GM12875 (cell line): ENCODE results near the gene KRT71.
A peak's percentile ranks its signal among the peaks of the same experiment; 100 is the strongest.

Source experiments
- H3K4me3 ChIP-seq: one replicate; pipeline ENCODE4 v1.5.1; 2011; ENCODE audit warnings: low read depth, low read length, control low read depth
- TF ChIP-seq, protein P1 (sequence below): IDR thresholded peaks from 2 replicates; pipeline ENCODE4 v1.5.1; 2011; ENCODE audit warnings: low read depth, mild to moderate bottlenecking, control low read depth, inconsistent platforms, low read length, moderate library complexity, borderline replicate concordance; ENCODE audit not compliant: insufficient read depth

The KRT71 gene

DNA sequence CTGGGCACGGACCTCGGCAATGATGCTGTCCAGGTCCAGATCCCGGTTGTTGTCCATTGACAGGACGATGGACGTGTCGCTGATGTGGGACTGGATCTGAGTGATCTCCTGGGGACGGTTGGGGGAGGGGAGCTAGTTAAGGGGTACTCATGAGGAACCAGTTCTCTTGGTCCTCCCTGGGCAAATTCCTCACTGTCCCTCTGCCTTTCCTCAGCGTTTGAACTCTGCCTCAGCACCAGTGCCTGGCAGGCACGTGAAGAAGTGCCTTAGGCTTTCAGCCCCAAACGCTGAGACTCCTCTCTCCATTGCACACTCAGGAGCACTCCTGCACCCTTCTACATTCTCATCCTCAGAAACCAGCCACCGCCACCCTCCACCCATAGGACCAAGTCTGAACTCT is 38.6 kb upstream of the KRT71 start:
- TF ChIP-seq, protein P1, sequence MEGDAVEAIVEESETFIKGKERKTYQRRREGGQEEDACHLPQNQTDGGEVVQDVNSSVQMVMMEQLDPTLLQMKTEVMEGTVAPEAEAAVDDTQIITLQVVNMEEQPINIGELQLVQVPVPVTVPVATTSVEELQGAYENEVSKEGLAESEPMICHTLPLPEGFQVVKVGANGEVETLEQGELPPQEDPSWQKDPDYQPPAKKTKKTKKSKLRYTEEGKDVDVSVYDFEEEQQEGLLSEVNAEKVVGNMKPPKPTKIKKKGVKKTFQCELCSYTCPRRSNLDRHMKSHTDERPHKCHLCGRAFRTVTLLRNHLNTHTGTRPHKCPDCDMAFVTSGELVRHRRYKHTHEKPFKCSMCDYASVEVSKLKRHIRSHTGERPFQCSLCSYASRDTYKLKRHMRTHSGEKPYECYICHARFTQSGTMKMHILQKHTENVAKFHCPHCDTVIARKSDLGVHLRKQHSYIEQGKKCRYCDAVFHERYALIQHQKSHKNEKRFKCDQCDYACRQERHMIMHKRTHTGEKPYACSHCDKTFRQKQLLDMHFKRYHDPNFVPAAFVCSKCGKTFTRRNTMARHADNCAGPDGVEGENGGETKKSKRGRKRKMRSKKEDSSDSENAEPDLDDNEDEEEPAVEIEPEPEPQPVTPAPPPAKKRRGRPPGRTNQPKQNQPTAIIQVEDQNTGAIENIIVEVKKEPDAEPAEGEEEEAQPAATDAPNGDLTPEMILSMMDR, result no peak
- no peak overlapping the region for H3K4me3 ChIP-seq

DNA sequence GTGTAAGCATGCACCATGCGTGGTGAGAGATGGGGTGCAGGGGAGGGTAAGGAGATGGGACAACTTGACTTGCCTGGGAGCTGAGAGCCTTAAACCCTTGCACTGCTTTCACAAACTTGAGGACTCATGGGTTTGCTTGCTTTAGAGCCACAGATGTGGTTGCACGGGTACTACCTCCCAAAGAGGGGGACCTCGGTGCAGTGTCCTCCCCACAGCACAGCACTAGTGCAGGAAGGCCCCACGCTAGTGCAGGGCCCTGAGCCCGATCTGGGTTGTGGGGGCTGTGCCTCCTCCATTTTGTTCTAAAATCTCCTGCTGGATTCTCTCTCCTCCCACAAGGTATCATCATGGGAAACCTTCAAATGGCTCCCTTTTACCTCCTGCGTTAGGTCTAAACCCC is 37.1 kb upstream of the KRT71 start:
- TF ChIP-seq, protein P1, result no peak
- no peak overlapping the region for H3K4me3 ChIP-seq

DNA sequence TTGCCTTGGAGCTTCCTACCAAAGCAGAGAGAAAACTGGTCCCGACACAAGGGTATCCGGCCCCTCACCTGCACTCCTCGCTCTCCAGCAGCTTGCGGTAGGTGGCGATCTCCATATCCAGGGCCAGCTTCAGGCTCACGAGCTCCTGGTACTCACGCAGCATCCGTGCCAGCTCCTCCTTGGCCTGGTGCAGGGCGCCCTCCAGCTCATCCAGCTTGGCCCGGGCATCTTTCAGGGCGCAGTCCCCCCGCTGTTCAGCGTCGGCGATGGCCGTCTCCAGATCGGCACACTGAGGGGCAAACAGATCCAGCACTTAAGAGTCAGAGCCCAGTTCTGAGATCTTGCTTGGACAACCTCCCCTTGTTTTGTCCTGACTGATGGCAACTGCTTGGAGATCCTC is 34.6 kb upstream of the KRT71 start:
- TF ChIP-seq, protein P1, result no peak
- H3K4me3 ChIP-seq, result no peak overlapping the region

DNA sequence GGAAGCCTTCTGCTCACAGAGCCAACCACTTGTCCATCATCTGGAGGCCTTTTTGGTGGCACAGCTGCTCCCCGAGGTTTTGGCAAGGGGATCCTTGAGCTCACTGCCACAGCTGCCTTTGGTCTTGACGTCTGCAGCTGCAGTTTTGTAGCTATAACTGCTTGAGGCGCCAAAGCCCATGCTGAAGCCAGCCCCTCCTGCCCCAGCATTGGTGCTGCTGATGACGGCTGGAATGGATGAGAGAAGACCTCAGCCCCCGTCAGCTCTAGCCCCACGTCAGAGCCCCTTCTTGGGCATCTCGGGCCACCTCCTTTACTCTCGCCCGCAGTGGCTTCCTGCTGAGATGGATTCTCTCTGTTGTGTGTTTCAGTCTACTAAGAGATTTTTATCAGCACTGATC is 33.0 kb upstream of the KRT71 start:
- TF ChIP-seq, protein P1, result no peak
- no peak overlapping the region for H3K4me3 ChIP-seq

DNA sequence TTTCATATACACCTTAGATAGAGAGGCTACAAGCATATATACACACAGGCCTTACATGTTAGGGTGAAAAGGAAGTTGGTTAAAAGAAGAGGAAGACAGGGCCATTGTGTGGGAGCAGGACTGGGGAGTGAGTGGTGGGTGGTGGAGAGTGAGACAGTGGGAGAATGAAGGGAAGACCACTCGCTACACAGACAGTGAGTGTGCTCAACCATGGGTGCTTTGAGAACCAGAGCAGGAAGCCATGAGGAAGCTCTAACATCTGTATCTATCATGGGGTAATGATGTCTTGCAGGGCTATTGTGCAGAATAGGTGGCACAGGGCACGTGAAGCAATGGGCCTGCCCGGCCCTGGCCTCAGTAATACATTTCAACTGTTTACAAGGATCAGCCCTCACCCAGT is 32.1 kb upstream of the KRT71 start:
- H3K4me3 ChIP-seq, result no peak overlapping the region
- TF ChIP-seq, protein P1, result no peak

DNA sequence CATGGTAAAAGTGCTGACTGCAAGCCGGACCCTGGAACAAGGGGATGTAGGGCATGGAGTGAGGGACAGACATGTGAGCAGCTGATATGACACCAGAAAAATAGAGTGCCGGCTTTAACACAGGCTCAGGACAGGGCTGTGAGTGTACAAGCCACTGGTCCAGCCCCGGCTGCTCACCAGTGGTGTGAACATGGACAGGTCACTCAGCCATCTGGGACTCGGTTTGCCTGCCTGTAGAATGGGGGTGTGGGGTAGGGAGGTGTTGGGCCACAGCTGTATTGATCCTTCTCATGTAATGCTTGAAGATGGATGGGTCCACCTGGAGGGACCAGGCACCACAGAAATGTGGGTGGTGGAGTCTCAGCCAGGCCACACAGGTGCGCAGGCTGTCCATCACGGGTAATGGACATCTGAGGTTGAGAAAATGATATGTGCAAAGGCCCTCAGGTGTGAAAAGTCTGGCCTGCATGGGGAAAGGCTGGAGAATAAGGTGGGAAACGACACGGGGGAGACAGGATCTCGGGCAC is 31.3 kb upstream of the KRT71 start:
- H3K4me3 ChIP-seq, result no peak overlapping the region

DNA sequence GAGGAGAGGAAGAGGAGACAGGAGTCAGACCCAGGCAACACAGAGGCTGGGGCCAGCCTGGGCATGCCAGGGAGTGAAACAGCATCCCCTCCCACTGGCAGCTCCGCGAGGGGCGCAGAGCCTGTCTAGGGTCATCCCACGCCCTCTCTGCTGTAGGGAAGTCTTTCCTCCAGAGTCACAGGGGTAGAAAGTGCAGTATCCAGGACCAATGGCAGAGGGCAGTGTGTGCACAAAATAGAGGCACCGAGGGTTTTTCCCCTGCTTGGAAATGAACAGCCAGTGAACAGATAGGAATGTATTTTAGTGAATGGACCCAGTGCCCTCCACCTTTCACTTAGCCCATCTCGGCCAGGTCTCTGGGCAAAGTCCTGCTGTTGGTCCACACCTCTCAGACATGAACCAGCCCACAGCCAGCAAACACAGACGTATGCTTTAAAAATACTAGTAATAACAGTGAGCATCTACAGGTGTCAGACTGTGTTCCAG is 30.1 kb upstream of the KRT71 start:
- TF ChIP-seq, protein P1, result peak; percentile 57
- H3K4me3 ChIP-seq, result no peak overlapping the region

More for the DNA sequence above, 31.3 kb upstream of the KRT71 start:
- TF ChIP-seq, protein P1, result no peak
